ENCODE results near the gene CADPS.

CADPS gene

GRCh38 chr3:62678841-62679240 is 196.4 kb downstream of the CADPS start:
- no peak for DNase-seq

- no peak for DNase-seq
These were observed 197.3 kb downstream of the CADPS start for GRCh38 chr3:62677926-62678325.

- DNase-seq, result no peak
These were observed 198.4 kb downstream of the CADPS start for GRCh38 chr3:62676689-62677271.

GRCh38 chr3:62675492-62675891 is 199.7 kb downstream of the CADPS start:
- no peak for DNase-seq

- DNase-seq, result no peak
These were observed 202.3 kb downstream of the CADPS start for GRCh38 chr3:62672988-62673313.

GRCh38 chr3:62672270-62672987 is 202.8 kb downstream of the CADPS start:
- no peak for DNase-seq

GRCh38 chr3:62670351-62670750 is 204.9 kb downstream of the CADPS start:
- no peak for DNase-seq

GRCh38 chr3:62669161-62669560 is 206.1 kb downstream of the CADPS start:
- no peak for DNase-seq

GRCh38 chr3:62667714-62668113 is 207.5 kb downstream of the CADPS start:
- no peak for DNase-seq

GRCh38 chr3:62665627-62666437 is 209.4 kb downstream of the CADPS start:
- peak in 1 of 2 experiments; percentile 4 for DNase-seq

GRCh38 chr3:62662677-62663076 is 212.5 kb downstream of the CADPS start:
- DNase-seq, result no peak

- no peak for DNase-seq
These were observed 215.6 kb downstream of the CADPS start for GRCh38 chr3:62659660-62660059.

GRCh38 chr3:62655691-62656063 is 219.5 kb downstream of the CADPS start:
- DNase-seq, result no peak

GRCh38 chr3:62655056-62655690 is 220.0 kb downstream of the CADPS start:
- no peak for DNase-seq

- DNase-seq, result no peak
These were observed 221.4 kb downstream of the CADPS start for GRCh38 chr3:62653796-62654195.

- no peak for DNase-seq
These were observed 227.5 kb downstream of the CADPS start for GRCh38 chr3:62647711-62648110.

GRCh38 chr3:62644493-62644892 is 230.7 kb downstream of the CADPS start:
- DNase-seq, result no peak

- DNase-seq, result no peak
These were observed 236.9 kb downstream of the CADPS start for GRCh38 chr3:62638316-62638715.

GRCh38 chr3:62636235-62636826 is 238.9 kb downstream of the CADPS start:
- no peak for DNase-seq

GRCh38 chr3:62632510-62633294 is 242.5 kb downstream of the CADPS start:
- no peak for DNase-seq

GRCh38 chr3:62631488-62631887 is 243.7 kb downstream of the CADPS start:
- no peak for DNase-seq

- no peak for DNase-seq
These were observed 244.6 kb downstream of the CADPS start for GRCh38 chr3:62630664-62631063.

Measured in stimulated activated CD4-positive, alpha-beta T cell treated with anti-CD3 and anti-CD28 coated beads, Interleukin-4, amount 100 ng/mL, for 4 hours (primary cell).